ENCODE data around the gene AGFG1.

The AGFG1 gene, protein sequence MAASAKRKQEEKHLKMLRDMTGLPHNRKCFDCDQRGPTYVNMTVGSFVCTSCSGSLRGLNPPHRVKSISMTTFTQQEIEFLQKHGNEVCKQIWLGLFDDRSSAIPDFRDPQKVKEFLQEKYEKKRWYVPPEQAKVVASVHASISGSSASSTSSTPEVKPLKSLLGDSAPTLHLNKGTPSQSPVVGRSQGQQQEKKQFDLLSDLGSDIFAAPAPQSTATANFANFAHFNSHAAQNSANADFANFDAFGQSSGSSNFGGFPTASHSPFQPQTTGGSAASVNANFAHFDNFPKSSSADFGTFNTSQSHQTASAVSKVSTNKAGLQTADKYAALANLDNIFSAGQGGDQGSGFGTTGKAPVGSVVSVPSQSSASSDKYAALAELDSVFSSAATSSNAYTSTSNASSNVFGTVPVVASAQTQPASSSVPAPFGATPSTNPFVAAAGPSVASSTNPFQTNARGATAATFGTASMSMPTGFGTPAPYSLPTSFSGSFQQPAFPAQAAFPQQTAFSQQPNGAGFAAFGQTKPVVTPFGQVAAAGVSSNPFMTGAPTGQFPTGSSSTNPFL

DNA sequence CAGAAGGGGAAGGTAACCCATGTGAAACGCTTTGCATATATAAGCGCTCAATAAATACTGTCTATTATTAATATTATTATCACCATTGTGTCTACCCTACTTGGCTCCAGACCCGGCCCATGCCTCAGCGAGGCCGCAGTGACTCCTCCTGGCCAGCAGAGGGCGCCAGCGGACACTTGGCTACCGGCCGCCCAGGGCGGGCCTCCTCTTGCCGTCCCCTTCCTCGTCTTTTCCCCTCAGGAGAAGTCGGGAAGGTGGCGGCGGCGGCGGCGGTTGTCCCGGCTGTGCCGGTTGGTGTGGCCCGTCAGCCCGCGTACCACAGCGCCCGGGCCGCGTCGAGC lies at the start of gene AGFG1:
TSS of gene AGFG1 (plus strand) at position 233 of the 341 bp plus-strand sequence. CDS start 266 bp downstream, outside the sequence.
- TF ChIP-seq, protein P1, sequence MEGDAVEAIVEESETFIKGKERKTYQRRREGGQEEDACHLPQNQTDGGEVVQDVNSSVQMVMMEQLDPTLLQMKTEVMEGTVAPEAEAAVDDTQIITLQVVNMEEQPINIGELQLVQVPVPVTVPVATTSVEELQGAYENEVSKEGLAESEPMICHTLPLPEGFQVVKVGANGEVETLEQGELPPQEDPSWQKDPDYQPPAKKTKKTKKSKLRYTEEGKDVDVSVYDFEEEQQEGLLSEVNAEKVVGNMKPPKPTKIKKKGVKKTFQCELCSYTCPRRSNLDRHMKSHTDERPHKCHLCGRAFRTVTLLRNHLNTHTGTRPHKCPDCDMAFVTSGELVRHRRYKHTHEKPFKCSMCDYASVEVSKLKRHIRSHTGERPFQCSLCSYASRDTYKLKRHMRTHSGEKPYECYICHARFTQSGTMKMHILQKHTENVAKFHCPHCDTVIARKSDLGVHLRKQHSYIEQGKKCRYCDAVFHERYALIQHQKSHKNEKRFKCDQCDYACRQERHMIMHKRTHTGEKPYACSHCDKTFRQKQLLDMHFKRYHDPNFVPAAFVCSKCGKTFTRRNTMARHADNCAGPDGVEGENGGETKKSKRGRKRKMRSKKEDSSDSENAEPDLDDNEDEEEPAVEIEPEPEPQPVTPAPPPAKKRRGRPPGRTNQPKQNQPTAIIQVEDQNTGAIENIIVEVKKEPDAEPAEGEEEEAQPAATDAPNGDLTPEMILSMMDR (IDR thresholded peaks at IDR 0.05; ENCODE audit: low read depth, low read length): peak; percentile 99
- DNase-seq (ENCODE audit: extremely low read depth, low read depth): peak; percentile 32

DNA sequence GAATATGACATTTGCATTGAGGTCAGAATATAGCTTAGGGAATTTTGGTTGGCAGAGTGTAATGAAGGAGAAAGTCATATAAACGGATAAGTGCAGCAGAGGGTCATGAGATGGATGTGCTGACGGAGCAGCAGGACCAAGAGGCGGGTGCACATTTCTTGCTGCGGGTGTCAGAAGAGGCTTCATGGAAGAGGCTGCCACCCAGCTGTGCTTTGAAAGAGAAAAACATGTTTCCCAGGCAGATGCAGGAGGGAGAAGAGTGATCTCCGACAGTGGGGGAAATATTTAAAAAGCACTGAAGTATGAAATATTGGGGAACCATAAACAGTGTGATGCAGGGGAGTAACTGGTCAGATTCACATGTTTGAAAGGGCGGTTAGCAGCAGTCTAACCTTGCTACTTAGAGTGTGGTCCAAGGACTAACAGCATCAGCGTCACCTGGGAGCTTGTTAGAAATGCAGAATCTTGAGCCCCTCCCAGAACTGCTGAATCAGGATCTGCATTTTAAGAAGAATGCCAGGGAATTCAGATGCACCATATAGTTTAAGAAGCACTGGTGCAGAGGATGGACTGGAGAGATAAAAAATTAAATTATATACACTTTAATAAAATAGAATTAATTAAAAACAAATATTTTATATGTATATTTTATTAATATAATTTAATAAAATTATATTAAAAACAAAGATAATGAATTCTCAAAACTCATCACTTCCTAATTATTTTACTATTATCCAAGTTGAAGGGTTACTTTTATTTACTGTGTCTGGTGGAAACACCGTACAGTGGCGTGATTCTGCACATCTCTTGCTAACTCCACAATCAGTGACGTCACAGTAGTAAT lies 48.1 kb upstream of the AGFG1 start:
- no peak for DNase-seq (ENCODE audit: extremely low read depth, low read depth)
- TF ChIP-seq, protein P1 (IDR thresholded peaks at IDR 0.05; ENCODE audit: low read depth, low read length): no peak

DNA sequence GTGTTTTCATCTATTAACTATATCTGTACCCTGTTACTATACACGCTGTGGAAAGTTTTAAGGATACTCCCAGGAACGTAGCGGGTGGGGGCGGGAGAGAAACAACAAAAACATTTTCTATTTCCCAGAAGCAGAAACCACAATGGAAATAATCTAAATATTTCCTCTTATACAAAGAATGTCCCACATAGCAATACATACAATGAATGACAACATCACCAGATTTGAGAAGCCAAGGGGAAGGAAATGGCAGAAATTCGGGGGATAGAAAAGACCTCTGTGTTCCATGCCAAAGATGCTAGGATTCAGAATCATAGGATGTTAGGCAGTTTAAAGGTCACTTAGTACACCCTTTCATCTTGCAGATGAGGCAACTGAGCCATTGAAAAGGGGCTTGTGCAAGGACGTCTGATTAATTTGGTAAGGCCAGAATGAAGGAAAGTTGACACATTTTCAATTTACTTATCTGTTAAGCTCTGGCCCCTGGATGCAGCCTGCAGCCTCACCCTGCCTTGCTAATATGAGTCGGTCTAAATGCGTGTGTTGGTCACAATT lies 43.1 kb upstream of the AGFG1 start:
- TF ChIP-seq, protein P1 (IDR thresholded peaks at IDR 0.05; ENCODE audit: low read depth, low read length): no peak
- DNase-seq (ENCODE audit: extremely low read depth, low read depth): no peak

DNA sequence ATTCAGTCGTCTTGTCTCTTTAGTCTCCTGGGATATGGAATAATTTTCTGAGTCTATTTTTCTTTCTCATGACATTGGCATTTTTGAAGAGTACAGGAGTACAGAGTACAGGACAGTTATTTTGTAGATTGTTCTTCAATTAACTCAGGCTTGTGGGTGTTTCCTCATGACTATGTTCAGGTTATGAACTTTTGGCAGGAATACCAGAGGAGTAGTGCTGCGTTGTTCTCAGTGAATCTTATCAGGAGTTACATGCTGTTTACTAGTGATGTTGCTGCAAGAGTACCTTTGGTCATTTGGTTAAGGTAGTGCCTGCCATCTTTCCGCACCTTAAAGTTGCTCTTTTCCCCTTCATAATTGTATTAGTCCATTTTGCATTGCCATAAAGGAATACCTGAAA lies 41.3 kb upstream of the AGFG1 start:
- DNase-seq (ENCODE audit: extremely low read depth, low read depth): no peak
- TF ChIP-seq, protein P1 (IDR thresholded peaks at IDR 0.05; ENCODE audit: low read depth, low read length): no peak

DNA sequence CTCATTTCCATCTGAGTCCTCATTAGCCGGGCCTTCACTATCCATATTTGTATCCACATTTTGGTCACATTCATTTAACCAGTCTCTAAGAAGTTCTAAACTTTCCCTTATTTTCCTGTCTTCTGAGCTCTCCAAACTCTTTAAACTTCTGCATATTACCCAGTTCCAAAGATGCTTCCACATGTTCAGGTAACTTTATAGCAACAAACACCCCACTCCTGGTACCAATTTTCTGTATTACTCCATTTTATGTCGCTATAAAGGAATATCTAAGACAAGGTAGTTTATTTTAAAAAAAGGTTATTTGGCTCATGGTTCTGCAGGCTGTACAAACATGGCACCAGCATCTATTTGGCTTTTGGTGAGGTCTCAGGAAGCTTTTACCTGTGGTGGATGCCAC lies 38.8 kb upstream of the AGFG1 start:
- TF ChIP-seq, protein P1 (IDR thresholded peaks at IDR 0.05; ENCODE audit: low read depth, low read length): no peak
- no peak for DNase-seq (ENCODE audit: extremely low read depth, low read depth)

DNA sequence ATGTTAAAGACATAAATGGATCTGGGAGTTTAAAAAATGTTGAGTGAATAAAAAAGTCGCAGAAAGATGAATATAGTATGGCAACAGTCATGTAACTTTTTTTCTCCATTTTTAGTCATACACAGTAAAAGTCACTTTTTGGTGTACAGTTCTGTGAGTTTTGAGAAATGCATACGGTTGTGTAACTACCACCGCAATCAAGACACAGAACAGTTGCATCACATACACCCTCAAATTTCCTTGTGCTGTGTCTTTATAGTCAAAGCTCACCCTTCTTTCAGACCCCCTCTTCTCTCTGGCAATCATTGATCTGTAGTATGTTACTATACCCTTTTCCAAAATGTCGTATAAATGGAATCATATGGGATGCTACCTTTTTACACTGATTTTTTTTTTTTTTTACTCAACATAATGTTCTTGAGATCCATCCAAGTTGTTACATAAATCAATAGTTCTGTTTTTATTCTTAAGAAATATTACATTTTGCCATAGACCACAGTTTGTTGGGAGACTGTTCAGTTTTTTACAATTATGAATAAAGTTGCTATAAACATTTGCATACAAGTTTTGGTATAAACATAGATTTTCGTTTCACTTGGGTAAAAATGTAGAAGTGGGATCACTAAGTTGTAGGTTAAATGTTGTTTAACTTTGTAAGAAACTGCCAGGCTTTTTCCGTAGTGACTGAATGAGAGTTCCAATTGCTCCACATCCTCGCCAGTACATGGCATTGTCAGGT lies 35.4 kb upstream of the AGFG1 start:
- no peak for DNase-seq (ENCODE audit: extremely low read depth, low read depth)

More for the DNA sequence above, 35.4 kb upstream of the AGFG1 start:
- TF ChIP-seq, protein P1 (IDR thresholded peaks at IDR 0.05; ENCODE audit: low read depth, low read length): no peak
